Measurements from ENCODE around the gene TRIM33.

TRIM33 gene

GRCh38 chr1:114346480-114347029, 164.4 kb downstream of the TRIM33 start:
- DNase-seq = peak; percentile 100

- DNase-seq = no peak
Observed at GRCh38 chr1:114345930-114346479, 165.0 kb downstream of the TRIM33 start.

GRCh38 chr1:114344656-114345055, 166.3 kb downstream of the TRIM33 start:
- no peak for DNase-seq

Data from activated CD8-positive, alpha-beta memory T cell treated with anti-CD3 and anti-CD28 coated beads, Interleukin-2, amount 50 U/mL, for 48 hours (primary cell).